GM06990 (cell line): ENCODE data around the gene DES.

Experiments
- DNase-seq: peaks from one replicate; pipeline ENCODE4 v3.0.0-alpha.2; 2011; ENCODE audit not compliant: insufficient read length; ENCODE audit errors: extremely low read depth
- H3K27me3 ChIP-seq: replicated peaks from 2 replicates; pipeline ENCODE4 v1.6.0; 2011; ENCODE audit warnings: low read length; ENCODE audit not compliant: control insufficient read depth, insufficient read depth
- H3K36me3 ChIP-seq: 2 replicates; pipeline ENCODE4 v1.5.1; 2011; ENCODE audit warnings: low read length; ENCODE audit not compliant: control insufficient read depth, insufficient read depth
- H3K4me3 ChIP-seq: replicated peaks from 2 replicates; pipeline ENCODE4 v1.5.1; 2011; ENCODE audit warnings: low read depth, mild to moderate bottlenecking, control low read depth, low read length
- CTCF ChIP-seq: IDR thresholded peaks from 2 replicates; pipeline ENCODE4 v1.5.1; 2011; ENCODE audit warnings: low read length, control low read depth, mild to moderate bottlenecking, inconsistent platforms; ENCODE audit not compliant: insufficient read depth, poor library complexity, severe bottlenecking

DES gene

GRCh38 chr2:219448099-219448775 lies 30.1 kb downstream of the DES start:
- Histone ChIP-seq H3K4me3 (no peak overlapping the region), H3K36me3 (no peaks in the 10 kb centered on the region), H3K27me3 (peaks cover 3% of the 10 kb centered on the region)
- TF ChIP-seq CTCF: no peak
- no peak for DNase-seq

GRCh38 chr2:219448776-219449341 lies 30.7 kb downstream of the DES start:
- DNase-seq: no peak
- no peaks in the 10 kb centered on the region for H3K36me3 ChIP-seq
- no peak overlapping the region for H3K4me3 ChIP-seq
- peaks cover 5% of the 10 kb centered on the region for H3K27me3 ChIP-seq
- TF ChIP-seq CTCF: no peak

GRCh38 chr2:219449609-219450008 lies 31.4 kb downstream of the DES start:
- no peak for TF ChIP-seq CTCF
- no peak for DNase-seq
- no peaks in the 10 kb centered on the region for H3K36me3 ChIP-seq
- no peak overlapping the region for H3K4me3 ChIP-seq
- peaks cover 5% of the 10 kb centered on the region for H3K27me3 ChIP-seq

- no peak for TF ChIP-seq CTCF
- DNase-seq: no peak
- Histone ChIP-seq H3K27me3 (peaks cover 5% of the 10 kb centered on the region), H3K36me3 (no peaks in the 10 kb centered on the region), H3K4me3 (no peak overlapping the region)
Observed at GRCh38 chr2:219451661-219452360, 33.6 kb downstream of the DES start.

GRCh38 chr2:219452361-219453317 lies 34.5 kb downstream of the DES start:
- DNase-seq: no peak
- Histone ChIP-seq H3K4me3 (no peak overlapping the region), H3K36me3 (no peaks in the 10 kb centered on the region), H3K27me3 (peaks cover 5% of the 10 kb centered on the region)
- no peak for TF ChIP-seq CTCF
